ENCODE data around the gene MYO3B.

DNA sequence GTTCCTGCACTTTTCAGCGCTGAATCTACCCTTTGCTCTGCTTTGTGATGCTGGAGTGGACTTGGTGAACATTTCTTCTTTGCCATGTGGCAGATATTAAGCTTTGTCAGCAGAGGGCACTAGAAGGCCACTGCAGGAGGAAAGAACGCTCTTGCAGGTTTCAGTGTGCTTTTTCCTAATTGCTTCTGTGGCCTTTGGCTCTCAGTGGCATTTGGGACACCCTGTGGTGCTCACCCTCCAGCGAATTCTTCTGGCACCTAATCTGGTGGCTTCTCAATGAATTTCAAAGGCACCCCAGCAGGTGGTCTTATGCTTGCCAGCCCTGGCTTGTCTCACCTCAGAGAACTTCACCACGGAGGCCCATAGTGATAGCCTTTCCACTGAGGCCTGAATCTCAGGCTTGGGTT lies 146.7 kb downstream of the MYO3B start:
- TF ChIP-seq, protein P1, sequence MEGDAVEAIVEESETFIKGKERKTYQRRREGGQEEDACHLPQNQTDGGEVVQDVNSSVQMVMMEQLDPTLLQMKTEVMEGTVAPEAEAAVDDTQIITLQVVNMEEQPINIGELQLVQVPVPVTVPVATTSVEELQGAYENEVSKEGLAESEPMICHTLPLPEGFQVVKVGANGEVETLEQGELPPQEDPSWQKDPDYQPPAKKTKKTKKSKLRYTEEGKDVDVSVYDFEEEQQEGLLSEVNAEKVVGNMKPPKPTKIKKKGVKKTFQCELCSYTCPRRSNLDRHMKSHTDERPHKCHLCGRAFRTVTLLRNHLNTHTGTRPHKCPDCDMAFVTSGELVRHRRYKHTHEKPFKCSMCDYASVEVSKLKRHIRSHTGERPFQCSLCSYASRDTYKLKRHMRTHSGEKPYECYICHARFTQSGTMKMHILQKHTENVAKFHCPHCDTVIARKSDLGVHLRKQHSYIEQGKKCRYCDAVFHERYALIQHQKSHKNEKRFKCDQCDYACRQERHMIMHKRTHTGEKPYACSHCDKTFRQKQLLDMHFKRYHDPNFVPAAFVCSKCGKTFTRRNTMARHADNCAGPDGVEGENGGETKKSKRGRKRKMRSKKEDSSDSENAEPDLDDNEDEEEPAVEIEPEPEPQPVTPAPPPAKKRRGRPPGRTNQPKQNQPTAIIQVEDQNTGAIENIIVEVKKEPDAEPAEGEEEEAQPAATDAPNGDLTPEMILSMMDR (IDR thresholded peaks at IDR 0.05; ENCODE audit: low read depth, low read length, poor library complexity, severe bottlenecking): peak; percentile 78
- TF ChIP-seq EZH2phosphoT487 (IDR thresholded peaks at IDR 0.05; ENCODE audit: borderline replicate concordance, low read length): no peak

Data from DOHH2 (cell line).